RWPE1 (cell line): Measurements from ENCODE around the gene PEDS1.
"Not testable (repeated sequence)": the region's sequence is repeated elsewhere in the genome, so short reads cannot be mapped to it uniquely, and the experiment has no call there.

Source experiments
- CTCF ChIA-PET: fragments of 350-600 bp; sonication (Branson Sonifier 250); formaldehyde crosslinking; extraction: SDS; loops from one replicate; lab custom pipeline; 2021; lab: Yijun Ruan, JAX
- POLR2A ChIA-PET: fragments of 400-600 bp; formaldehyde crosslinking; extraction: SDS; loops from one replicate; lab custom pipeline; 2020; ENCODE audit warnings: antibody characterized with exemption; ENCODE audit not compliant: low non-redundant PET; lab: Yijun Ruan, JAX
- DNase-seq: peaks from one replicate; pipeline ENCODE4 v3.0.0; 2012; ENCODE audit warnings: low spot score
- H3K27ac ChIP-seq: fragments of 450-650 bp; 2 replicates; pipeline ENCODE4 v1.5.1; 2017
- TF ChIP-seq, protein P1 (sequence below): fragments of 450-650 bp; conservative IDR thresholded peaks from 2 replicates; pipeline ENCODE4 v1.5.1; 2017; ENCODE audit warnings: low read depth, mild to moderate bottlenecking

PEDS1 gene

DNA sequence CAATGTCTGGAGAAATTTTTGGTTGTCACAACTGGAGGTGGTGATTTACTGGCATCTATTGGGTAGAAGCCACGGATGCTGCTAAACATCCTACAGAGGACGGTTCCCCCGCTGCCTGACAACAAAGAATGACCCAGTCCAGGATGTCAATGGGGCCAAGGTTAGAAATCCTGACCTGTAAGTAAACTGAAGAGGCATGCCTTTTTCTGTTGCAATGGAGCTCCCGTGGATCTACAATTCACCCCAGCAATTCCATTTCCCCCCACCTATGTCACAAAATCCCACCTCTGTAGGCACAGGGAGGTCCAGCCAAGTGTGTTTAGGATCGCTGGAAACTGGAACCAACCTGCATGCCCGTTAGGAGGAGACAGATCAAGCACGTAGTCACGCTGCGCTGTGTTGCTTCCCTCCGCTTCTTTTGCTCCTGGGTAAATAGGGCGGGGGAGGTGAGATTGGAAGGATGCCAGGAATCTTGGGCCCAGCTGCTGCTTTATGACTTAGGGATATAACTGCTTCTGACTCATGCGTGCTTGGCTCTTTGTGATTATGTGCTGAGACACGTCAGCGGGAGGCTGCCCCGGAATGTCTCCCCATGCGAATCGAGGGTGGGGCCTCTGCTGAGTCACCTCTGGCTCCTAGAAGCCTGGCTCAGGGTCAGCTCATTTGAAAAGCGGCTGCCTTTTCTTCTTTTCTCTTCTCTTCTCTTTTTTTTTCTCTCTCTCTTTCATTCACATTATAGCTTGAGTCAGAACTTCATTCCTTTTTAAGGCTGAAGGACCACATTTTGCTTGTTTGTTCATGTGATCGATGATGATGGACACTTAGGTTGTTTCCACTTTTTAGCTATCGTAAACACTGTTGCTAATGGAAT is 12.4 kb upstream of the PEDS1 start:
- H3K27ac ChIP-seq = peak overlapping the region; percentile 94
- POLR2A ChIA-PET = interaction anchor here (0.8 to 1.1 kb wide), 4 partner anchors 12 to 44 kb away, joined by 3 to 10 read pairs (median 3); partner anchors contain the start of gene PEDS1
- DNase-seq = peak; percentile 100
- TF ChIP-seq, protein P1, sequence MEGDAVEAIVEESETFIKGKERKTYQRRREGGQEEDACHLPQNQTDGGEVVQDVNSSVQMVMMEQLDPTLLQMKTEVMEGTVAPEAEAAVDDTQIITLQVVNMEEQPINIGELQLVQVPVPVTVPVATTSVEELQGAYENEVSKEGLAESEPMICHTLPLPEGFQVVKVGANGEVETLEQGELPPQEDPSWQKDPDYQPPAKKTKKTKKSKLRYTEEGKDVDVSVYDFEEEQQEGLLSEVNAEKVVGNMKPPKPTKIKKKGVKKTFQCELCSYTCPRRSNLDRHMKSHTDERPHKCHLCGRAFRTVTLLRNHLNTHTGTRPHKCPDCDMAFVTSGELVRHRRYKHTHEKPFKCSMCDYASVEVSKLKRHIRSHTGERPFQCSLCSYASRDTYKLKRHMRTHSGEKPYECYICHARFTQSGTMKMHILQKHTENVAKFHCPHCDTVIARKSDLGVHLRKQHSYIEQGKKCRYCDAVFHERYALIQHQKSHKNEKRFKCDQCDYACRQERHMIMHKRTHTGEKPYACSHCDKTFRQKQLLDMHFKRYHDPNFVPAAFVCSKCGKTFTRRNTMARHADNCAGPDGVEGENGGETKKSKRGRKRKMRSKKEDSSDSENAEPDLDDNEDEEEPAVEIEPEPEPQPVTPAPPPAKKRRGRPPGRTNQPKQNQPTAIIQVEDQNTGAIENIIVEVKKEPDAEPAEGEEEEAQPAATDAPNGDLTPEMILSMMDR = no peak
- CTCF ChIA-PET = interaction anchor here (0.6 to 2.5 kb wide), 9 partner anchors 13 to 763 kb away, joined by 3 to 18 read pairs (median 4); partner anchors contain the start of gene PEDS1

DNA sequence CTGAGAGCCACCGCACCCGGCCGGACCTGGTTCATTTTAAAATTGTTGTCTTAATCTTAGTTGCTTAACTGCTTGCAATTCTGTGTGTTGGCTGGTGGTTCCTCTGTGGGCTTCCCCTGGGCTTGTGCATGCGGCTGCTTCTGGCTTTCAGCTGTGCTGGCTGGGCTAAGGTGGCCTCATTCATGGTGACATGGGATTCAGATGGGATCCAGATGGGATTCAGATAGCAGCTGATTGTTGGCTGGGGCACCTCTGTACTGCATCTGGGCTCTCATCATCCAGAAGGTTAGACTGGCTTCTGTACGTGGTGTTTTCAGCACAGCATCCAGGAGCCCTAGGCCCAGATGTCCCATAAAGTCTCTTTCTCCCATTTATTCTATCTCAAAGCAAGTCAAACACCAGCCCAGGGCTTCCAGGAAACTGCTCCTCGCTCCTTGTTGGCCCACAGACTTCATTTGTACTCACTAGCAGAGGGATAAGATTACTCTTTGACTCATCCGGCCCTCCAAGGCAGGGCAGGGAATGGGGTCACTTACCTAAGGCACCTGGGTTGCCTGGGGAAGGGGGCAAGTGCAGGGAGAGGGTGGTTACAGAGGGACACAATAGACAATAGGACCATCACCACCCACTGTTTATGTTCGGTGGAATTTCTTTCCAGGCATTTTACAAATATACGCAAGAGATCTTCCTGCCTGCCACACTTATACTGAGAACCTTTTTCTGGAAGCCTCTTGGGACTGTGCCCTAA is 10.2 kb upstream of the PEDS1 start:
- no peak for DNase-seq
- peak overlapping the region; percentile 87 for H3K27ac ChIP-seq

DNA sequence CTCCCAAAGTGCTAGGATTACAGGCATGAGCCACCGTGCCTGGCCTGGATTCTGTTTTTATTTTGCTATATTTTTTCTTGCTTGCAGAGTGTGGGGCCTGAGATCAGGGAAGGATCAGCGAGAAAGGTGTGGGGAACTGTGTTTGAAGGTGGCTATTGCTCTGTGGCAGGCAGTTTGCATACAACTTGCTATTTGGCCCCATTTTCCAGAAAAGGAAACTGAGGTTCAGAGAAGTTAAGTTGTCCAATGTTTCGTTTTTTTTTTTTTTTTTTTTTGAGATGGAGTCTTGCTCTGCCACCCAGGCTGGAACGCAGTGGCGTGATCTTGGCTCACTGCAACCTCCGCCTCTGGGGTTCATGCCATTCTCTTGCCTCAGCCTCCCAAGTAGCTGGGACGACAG is 8.0 kb upstream of the PEDS1 start:
- POLR2A ChIA-PET = interaction anchor here (1.3 kb wide), 1 partner anchor 8 kb away, joined by 3 read pairs; the partner anchor contains the start of gene PEDS1
- 0 out of 2 replicates have a peak overlapping the region, but pooled peaks have one; percentile 3 for H3K27ac ChIP-seq
- DNase-seq, CTCF ChIA-PET: not testable (repeated sequence)

More for the DNA sequence above, 10.2 kb upstream of the PEDS1 start:
- ChIA-PET POLR2A (no interaction called here), CTCF (interaction anchor here (0.7 to 1.4 kb wide), 3 partner anchors 12 to 43 kb away, joined by 4 to 5 read pairs (median 4); no protein-coding TSS in a partner anchor)
- TF ChIP-seq, protein P1 = no peak

DNA sequence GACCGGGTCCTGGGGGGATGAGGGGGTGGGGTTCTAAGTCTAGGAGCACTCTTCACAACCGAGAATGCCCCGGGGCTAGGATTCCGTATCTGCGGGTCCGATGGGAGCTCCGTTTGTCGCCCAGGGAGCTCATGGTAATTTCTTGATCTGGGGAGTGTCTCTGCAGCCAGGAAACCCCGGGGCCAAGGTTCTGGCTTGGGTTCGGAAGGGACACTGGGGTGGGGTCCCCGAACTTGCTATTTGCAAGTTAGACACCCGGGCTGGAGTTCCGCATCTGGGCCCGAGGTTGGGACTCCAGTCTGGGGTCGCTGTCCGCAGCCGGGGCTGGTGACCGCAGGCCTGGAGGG is 397 bp downstream of the PEDS1 start:
- TF ChIP-seq, protein P1 = no peak
- H3K27ac ChIP-seq = peak overlapping the region; percentile 98
- ChIA-PET POLR2A (interaction anchor here (0.6 to 3.5 kb wide), 13 partner anchors 9 to 1377 kb away, joined by 3 to 25 read pairs (median 5); no protein-coding TSS in a partner anchor), CTCF (interaction anchor here (0.6 to 8.6 kb wide), 17 partner anchors 9 to 1505 kb away, joined by 3 to 126 read pairs (median 6); no protein-coding TSS in a partner anchor)
- peak; percentile 63 for DNase-seq

DNA sequence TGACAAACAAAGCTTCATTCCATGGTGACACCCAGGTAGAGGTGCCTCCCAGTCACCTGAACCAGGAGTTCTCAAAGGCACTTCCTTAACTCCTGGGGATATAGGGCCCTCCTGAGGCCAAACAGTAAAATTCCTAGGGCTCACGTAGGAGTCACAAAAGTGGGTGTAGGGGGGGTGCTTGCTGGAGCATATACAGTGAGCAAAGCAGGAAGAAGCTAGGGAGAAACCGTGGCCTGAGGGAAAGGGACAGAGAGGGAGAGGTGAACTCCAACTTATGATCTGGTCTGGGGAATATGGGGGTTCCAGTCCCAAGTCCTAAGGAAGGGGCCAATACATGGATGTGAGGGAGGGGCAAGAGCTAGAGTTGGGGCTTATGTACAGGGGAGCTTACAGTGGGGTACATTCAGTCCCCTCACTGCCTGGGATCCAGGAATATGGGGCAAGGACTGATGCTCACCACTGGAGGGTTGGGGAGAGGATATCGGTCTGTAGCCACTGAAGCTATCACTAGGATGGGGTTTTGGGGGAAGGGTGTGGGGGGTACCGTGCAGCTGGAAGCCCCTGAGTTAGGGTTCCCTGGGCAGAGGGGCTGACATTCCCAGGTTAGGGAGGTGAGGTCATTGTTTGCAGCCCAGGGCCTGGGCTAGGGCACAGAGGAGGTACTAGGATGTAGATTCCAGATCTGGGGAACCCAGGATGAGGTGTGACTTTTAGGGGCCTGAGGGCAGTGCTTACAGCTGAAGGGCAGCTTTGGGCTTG is 950 bp downstream of the PEDS1 start:
- CTCF ChIA-PET = interaction anchor here (0.5 to 8.6 kb wide), 32 partner anchors 8 to 1564 kb away, joined by 3 to 126 read pairs (median 4); no protein-coding TSS in a partner anchor
- TF ChIP-seq, protein P1 = no peak
- POLR2A ChIA-PET = interaction anchor here (0.5 to 3.5 kb wide), 14 partner anchors 8 to 1378 kb away, joined by 3 to 25 read pairs (median 4); no protein-coding TSS in a partner anchor
- DNase-seq = peak; percentile 78
- peak overlapping the region; percentile 98 for H3K27ac ChIP-seq
